Fibroblast of skin of abdomen (primary cell): ENCODE data around the gene NGB.
"Not testable (repeated sequence)": the region's sequence is repeated elsewhere in the genome, so short reads cannot be mapped to it uniquely, and the experiment has no call there.

Experiments used
- DNase-seq: peaks from one replicate; pipeline ENCODE4 v3.0.0-alpha.2; 2013

Gene NGB

DNA sequence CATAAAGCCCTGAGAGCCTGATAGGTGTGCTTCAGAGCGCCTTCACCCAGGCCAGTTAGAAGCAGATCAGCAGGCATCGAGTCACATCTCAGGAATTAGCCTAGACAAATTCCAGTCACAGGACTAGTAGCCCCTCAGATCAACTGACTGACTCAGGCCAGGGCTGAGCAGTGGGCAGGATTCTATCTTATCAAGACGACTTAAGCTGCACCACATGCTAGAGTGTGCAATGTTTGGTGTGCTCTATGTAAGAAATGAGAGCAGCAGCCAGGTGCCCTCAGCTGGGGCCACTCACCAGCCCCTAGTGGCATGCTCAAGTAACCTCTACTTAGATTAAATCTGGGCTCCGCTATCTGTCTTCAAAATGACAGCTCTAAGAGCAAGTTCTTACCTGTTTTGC, 19.7 kb upstream of the NGB start:
- peak; percentile 25 for DNase-seq

DNA sequence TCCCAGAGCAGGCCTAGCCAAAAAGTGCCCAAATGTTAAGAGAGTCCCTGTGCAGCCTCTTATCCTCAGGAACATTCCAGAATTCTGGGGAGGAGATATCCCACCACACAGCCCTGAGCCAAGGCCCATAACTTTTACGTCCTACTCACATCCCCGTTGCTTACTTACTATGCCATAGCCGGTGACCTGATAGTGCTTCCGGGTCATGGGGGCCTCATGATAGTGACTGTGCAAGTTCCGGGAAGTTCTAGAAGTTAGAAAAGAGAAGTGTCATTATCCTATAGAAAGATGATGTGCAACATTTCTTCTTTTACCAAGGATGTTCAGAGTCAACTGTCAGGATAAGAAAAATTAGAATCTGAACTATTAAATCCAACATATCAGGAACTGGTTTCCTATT, 15.6 kb upstream of the NGB start:
- no peak for DNase-seq

DNA sequence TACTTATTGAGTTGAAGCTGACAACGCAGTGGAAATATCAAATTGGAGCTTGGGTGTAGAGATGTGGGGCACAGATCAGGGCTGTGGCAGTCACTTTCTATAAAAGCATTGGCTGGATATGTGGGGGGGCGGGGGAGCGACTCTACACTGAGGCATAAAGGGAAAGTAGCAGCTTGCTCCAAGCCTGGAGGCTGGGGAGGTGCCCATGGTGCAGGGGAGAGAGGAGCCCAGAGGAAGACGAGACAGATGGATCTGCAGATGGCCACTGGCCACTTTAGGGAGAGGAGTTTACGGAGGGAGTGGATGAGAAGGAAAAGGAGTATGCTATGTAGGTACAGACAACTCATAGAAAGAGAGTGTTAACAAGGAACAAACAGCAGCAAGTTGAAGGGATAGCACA, 13.5 kb upstream of the NGB start:
- DNase-seq, result no peak

DNA sequence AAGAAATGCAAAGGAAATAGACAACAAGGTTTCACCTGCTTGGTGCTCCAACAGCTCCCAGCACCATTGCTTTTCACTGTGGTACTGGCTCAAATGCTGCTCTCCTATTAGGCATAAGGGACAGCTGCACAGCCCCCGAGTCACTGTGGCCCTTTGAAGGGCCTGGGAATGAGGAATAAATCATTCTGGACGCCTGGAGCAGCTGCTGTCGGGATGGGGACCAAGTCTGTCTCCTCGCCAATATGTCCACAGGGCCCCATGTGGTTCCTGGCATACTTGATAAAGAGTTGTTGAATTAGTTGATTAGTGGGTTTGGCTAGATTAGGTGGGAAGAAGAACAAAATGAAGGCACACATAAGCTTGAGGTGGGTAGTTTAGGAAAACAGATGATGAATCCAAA, 13.1 kb upstream of the NGB start:
- DNase-seq, result no peak

DNA sequence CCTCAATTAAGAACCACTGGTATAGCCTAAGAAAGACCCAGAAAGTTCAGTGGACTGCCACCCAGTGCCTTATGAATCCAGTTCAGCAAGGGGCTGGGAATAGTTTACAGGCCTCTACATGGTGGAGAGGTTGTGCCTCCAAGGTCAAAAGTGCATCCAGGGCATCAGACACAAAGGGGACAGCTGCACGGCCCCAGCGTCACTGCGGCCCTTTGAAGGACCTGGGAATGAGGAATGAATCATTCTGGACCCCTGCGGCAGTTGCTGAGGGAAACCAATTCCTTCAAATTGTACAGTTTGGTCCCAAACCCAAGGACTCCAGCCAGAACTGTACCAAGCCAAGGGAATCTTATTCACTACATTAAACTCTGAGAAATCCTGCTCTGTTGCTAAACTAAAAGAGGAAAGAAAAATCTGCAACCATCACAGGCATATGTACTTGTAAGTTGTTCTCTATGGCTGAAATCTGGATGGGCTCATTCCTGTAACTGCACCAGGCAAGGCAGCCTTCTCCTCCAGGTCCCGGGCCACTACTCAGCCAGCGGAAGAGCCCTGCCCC, 10.9 kb upstream of the NGB start:
- DNase-seq, result no peak

DNA sequence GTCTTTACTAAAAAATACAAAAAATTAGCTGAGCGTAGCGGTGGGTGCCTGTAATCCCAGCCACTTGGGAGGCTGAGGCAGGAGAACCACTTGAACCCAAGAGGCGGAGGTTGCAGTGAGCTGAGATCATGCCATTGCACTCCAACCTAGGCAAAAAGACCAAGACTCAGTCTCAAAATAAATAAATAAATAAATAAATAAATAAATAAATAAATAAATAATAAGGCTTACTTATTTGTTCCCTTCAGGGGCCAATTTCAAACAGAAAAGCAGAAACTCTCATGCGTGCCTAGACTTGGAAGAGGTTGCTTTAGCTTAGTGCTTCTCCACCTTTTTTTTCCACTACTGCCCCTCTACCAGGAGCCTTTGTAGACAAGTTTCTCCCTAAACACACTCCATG, 9.9 kb upstream of the NGB start:
- not testable (repeated sequence) for DNase-seq

DNA sequence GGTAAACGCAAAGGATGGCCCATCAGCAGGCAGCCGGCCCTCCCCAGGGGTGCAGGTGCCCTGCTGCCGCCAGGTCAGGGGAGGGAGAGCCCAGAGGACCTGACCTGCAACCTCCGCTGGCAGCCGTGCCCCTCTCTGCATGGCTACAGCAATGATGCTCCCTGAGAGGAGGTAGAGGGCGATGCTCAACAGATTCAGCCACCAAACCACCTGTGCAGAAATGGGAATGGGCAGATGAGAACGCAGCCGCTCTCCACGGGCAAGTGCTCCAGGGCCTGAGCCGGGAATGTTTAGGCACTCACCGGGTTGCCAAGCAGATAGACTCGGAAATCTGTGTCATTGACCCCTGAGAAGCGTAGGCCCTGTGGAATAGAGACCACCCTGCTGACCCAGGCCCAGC, 8.7 kb upstream of the NGB start:
- DNase-seq, result no peak

DNA sequence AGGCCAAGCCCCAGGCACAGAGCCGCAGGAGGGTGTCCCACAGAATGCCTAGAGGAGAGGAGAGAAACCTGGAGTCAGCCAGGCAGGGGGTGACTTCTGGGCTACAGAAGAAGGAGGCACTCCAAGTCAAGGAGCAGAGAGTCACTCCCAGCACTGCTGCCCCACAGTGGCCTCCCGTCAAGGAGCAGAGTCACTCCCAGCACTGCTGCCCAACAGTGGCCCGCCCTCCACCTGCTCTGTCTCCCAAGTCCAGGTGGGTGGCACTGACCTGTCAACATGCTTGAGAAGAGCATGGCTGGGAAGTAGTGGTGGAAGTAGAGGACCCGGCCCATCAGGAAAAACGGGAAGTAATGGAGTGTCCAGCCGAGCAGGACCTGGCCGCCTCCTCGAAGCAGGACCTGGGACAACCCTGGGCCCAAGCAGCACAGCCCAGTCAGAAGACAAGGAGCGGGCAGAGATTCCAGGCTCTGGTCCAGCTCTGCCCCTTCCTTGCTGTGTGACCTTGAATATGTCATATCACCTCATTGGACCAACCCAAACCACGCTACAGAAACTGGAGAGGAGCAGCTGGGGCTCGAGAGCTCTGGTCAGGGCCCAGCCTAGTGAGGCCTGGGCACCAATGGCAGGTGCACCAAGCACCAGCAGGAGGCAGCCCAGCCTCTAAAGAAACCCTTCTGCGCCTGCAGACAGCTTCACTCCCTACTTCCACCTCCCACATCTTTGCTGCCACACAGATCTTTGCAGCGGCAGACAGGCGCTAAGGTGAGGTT, 7.6 kb upstream of the NGB start:
- DNase-seq, result no peak

DNA sequence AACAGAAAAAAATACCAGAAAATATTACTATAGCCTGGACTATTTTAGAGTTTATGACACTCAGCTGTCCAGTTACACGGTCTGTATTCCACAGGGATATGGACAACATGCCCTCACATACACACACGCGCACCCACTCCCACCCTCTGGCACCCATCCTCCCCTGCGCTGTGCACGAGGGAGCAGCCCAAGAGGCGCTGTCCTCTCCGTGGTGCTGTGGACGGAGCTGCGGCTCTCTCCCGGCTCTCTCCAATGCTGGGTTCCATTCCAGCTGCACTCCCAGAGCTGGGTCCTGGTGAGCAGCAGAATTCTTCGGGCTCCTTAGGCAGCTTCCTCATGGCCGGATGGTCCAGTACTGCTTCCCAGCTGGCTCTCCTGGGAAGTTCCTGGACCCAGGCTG, 6.0 kb upstream of the NGB start:
- DNase-seq, result no peak

DNA sequence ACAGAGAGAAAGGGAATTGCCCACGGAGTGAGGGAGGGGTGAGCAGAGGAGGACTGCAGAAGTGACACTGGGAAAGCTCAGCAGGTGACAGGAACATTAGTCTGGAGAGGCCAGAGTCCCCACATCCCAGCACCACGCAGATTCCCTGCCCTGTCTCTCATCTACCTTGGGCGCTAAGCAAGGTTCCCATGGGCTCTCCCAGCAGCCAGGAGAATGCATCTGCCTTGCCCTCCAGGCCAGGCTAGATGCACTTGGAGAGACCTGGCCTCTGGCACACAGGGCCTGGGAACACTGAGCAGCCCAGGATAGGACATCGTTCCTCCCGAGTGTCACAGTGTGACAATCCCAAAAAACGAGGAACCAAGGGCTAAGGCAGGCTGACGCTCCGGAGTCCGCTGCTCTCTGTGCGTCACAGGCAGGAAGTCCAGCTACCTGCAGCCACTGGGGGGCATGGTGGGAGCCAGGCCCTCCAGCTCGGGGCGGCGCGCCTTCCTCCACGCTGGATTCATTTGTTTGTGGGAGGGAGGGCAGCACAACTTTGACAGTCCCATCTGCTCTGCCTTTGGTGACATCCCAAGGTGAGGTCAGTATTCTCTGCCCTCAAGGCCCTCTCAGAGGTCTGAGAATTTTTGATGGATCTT, 5.4 kb upstream of the NGB start:
- DNase-seq, result no peak

DNA sequence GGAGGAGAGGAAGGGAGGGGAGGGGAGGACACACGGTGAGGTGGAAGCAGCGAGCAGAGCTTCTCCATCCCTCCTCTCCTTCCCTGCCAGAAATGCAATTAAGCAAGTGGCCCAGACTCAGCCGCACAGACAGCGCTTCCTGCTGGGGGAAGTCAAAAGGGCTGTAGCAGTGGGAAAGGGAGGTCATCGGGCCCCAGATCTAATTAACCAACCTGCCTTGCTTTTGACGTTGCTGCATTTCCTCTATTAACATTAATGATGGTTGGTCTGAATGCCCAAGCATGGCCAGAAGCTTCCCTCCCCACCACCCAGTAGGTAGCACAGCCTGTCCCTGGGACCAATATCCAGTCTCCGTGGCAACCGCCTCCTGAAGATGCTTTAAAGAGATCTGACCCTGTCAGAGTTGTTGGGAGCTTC, 4.6 kb upstream of the NGB start:
- no peak for DNase-seq

DNA sequence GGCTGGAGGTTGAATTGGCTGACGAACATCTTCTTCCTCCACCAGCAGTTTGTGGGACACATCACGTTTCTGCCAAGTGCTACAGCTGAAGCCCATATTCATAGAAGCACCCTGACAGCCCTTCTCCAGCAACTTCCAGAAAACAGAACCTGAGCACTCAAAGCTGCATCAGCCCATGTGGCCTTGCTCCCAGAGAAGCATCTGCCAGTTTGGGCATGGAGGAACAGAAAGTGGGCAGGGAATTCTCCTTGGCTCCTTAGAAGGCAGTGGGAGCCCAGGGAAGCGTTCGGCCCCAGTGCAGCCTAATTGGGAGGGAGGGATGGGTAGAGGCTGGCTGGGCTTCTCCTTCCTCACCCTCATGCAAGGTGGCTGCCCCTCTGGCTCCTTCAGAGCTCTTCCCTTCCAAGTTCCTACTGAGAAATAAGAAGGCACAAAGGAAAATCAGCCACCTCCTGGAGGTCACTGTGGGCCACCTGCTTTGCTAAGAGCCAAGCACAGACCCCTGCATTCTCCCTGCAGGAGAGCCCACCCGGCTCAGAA, 4.1 kb upstream of the NGB start:
- no peak for DNase-seq

DNA sequence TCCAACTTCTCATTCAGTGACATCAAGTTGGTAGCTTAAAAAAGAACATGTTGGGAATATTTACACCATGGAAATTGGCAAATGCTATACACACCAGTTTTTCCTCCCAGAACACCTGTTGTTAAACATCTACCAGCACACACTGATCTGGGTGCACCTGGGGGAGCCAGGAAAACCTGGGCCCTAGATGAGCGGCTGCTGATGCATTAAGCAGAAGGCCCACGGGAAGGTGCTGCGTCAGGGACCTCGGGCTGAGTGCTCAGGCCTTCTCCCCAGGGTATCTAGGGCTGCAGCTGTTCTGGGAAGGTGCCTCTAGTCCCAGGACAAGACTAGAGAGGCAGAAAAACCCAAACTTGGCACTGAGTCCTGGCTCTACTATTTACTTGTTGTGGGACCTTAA, 2.8 kb upstream of the NGB start:
- DNase-seq, result no peak

DNA sequence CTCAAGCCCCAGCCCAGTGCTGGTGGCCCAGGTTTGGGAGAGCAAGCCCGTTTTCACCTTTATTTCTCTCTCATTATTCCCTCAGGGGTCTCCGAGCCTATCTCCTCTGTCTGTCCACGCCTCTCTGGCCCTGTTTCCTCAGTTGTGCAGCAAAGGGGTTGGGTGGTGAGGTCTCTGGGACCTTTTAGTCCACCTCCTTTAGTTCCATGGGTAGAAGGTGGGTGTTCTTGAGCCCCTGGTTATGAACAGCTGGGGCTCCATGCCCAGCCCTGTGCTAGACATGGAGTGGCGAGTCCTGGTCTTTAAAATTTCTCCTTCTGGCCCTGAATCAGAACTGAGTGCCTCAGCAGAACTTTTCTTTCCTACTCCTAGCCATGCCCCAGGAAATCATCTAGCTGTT, 1.3 kb upstream of the NGB start:
- DNase-seq, result no peak

DNA sequence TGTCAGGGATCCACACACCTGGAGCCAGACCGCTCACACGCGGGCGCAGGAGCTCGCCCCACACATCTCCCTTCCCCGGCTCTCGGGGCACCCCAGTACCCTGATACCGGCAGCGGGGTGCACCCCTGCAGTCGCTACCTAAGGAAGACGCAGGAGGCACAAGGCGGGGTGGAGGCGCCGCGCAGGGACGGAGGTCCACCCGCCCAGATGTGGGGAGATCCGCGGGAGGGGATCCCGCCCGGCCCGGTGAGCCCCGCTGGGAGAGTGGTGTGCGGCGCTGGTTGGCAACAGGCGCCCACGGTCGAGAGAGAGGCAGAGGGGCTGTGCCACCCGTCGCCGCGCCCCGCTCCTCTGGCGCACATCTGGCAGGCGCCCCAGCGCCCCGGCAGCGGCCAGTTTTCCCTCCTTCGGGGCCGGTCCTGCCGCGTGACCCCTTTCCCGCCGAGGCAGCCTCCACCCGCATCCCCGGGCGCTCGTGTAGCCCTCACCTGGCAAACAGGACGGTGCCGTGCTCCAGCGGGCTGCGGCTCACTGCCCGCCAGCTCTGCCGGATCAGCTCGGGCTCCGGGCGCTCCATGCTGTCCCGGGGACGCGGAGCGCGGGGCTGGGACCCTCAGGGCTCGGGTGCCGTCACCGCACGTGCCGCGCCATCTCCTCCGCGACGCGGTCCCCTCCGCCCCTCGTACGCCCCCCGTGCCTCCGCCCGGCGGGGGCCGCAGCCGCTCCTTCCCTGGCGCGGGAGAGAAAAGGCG, 469 bp downstream of the NGB start:
- DNase-seq, result no peak

DNA sequence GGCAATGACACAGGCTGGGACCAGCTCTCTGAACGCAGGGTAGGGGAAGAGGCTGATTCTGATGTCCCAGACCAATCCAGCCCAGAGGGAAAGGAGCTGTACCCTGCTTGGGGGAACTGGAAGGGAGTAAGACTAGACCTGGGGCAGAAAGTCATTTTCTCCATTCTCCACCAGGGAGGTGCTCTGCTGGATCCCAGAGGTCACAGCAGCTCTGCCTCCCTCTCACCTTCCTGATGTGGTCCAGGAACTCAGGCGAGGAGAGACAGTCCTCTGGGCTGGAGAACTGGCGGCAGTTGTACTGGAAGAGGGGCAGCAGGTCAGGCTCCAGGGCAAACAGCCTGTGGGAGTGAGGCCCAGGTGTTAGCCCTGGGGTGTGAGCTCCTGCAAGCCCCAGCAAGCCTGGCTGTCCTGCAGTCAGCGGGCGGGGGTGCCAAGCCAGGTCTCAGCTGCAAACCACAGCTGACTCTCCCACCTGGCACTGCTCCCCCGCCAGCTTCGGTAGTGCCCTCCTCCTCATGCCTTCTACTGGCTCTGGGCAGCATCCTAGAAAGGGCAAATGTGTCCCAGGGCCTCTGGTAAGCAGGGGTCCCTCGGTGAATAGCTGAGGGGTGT, 1.9 kb downstream of the NGB start:
- DNase-seq, result no peak

DNA sequence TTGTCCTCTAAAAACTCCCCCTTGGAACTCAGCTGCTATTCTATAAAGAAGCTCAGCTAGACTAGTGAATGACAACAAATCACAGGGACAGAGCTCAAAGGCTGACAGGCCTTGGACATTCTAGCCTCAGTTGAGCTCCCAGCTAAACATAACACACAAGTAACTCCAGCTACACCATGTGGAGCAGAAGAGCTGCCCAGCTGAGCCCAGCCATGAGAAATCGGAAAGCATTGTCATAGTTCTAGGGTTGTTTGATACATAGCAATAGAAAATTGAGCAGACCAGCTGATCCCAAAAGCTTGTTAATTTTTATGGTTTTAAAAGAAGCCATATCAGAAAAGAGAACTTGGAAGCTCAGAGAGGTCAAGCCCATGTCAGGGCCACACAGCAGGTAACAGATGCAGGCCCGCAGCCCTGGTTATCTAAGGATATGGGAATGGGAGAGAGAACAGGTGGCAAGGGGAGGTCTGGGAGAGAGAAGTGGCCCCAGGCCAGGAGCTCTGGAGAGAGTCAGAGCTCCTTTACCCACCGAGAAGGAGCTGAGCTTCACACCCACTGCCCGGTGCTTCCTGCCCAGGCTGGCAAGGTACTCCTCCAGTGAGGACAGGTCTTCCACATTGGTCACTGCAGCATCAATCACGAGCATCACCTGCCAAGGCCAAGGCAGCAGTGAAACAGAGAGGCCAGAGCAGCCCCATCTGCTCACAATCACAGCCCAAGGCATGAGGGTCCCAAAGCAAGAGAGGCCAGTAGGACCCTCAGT, 2.9 kb downstream of the NGB start:
- no peak for DNase-seq

DNA sequence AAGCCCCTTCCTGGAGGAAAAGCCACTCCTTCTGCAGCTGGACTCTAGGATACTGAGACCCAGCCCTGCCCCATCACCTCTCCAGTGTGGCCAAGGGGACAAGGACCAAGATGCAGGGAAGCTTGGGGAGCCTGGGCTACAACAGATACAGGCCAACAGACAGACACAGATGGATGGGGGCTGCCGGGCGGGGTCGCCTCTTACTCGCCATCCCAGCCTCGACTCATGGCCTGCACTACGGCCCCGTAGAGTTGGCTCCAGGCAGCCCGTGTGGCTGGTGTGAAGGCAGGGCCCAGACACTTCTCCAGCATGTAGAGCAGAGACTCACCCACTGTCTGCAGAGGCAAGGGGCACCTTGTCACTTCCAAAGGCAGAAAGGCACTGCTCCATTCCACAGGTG, 4.7 kb downstream of the NGB start:
- no peak for DNase-seq

DNA sequence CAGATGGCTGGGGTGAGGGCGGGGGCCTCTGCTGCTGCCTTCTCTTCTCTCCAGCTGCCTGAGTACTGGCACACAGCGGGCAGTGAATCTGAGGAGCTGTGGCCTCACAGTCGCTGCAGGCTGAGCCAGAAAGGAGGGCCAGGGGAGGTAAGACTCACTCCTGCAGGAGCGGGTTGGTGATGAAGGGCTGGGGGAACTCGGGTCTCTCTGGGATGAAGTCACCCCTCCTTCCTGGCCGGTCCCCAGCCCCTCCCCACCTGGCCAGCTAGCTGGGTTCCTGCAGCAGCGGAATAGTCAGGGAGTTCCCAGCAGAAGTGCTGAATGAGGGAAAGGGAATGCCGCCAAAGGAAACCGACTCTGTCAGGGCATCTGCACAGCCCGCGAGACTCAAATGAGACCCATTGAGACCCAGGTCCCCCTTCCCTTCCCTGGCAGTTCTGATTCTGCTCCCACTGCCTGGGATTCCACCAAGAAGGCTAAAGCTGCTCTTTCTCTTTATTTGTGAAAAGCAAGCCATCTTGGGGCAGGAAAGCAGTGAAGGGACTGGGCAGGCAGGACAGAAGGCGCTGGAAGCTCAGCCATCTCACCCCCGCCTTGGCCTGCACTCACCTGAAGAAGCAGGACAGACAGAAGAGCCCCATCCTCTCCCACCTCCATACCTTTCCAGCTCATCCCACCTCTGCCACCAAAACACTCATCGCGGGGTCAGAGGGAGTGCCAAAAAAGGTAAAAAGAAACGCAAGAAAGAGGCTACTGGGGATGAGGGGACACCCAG, 5.3 kb downstream of the NGB start:
- no peak for DNase-seq

DNA sequence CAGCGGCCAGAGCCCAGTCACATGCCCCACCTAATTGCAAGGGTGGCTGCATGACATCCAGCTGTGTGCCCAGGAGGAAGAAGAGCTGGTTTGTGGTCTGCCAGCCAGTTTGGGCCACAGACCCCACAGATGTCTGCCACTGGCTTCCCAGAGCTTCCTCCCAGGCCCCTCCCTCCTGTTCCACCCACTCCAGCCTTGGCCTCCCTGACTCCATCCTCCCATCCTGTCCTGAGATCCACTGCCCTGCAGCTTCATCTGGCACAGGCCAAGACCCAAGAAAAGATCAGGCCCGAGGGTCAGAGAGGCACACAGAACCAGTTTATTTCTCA, 5.9 kb downstream of the NGB start:
- DNase-seq, result no peak

DNA sequence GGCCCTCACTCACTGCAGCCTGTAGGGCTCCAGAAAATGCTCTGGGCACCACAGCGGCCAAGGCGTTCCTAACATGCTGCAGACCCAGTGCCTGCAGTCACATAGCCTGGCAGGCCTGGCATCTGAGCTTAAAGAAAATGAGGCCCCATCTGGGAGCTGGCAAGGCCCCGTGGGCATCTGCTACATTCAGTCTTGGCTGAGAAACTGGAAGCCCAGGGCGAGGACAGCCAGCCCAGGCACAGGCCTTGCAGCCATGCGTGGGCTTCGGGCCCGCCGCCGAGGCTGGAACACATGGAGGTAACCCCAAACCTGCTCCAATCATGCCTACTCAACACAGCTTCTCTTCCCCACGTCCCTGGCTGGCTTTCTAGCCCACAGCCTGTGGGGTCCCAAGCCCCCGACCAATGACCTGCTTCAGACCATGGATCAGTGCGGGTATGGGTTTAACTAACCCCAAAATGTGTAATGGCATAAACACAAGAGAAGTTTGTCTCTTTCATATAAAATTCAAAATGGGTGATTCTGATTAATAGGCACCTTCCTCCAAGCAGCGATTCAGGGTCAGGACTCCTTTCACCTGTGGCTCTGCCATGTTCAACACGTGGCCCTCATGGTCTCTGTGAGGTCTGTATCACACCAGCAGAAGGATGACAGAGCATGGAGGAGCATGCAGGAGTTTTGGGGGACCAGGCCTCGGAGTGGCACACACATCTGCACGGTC, 6.4 kb downstream of the NGB start:
- DNase-seq, result no peak
